Activated CD4-positive, CD25-positive, alpha-beta regulatory T cell (primary cell): Measurements from ENCODE around the gene MT1M.
A peak's percentile ranks its signal among the peaks of the same experiment; 100 is the strongest.
"Not testable (repeated sequence)": the region's sequence is repeated elsewhere in the genome, so short reads cannot be mapped to it uniquely, and the experiment has no call there.

Experiments
- DNase-seq, 4 experiments: peaks; one replicate each; lab custom pipeline; 2025; lab: John Stamatoyannopoulos, UW

MT1M gene

GRCh38 chr16:56608876-56609462 lies 23.5 kb upstream of the MT1M start:
- DNase-seq: no peak

GRCh38 chr16:56609463-56609921 lies 23.0 kb upstream of the MT1M start:
- peak in 3 of 4 experiments; percentile 18 to 54 (median 38) for DNase-seq

GRCh38 chr16:56610017-56610608 lies 22.3 kb upstream of the MT1M start:
- DNase-seq: peak in 3 of 4 experiments; percentile 12 to 32 (median 18)

GRCh38 chr16:56610609-56611111 lies 21.8 kb upstream of the MT1M start:
- no peak for DNase-seq

GRCh38 chr16:56611281-56611833 lies 21.1 kb upstream of the MT1M start:
- DNase-seq: no peak

- no peak for DNase-seq
Observed at GRCh38 chr16:56613706-56614105, 18.8 kb upstream of the MT1M start.

GRCh38 chr16:56614549-56614991 lies 17.9 kb upstream of the MT1M start:
- DNase-seq: no peak

- no peak for DNase-seq
Observed at GRCh38 chr16:56615353-56615752, 17.1 kb upstream of the MT1M start.

- no peak for DNase-seq
Observed at GRCh38 chr16:56616608-56617211, 15.7 kb upstream of the MT1M start.

GRCh38 chr16:56617212-56618085 lies 15.0 kb upstream of the MT1M start:
- peak in 2 of 4 experiments; percentile 11 to 45 for DNase-seq

GRCh38 chr16:56618138-56618537 lies 14.3 kb upstream of the MT1M start:
- DNase-seq: no peak

- no peak for DNase-seq
Observed at GRCh38 chr16:56620339-56620897, 12.0 kb upstream of the MT1M start.

- DNase-seq: not testable (repeated sequence)
Observed at GRCh38 chr16:56621665-56622445, 10.6 kb upstream of the MT1M start.

GRCh38 chr16:56623184-56623583 lies 9.3 kb upstream of the MT1M start:
- not testable (repeated sequence) for DNase-seq

GRCh38 chr16:56623637-56624036 lies 8.8 kb upstream of the MT1M start:
- no peak for DNase-seq

GRCh38 chr16:56625140-56625942 lies 7.1 kb upstream of the MT1M start, which contains the start of gene MT1E:
TSS of gene MT1E (plus strand) at chr16:56625781. CDS start at chr16:56625852, 71 bp downstream.
- DNase-seq: peak in 3 of 4 experiments; percentile 10 to 34 (median 20)

- no peak for DNase-seq
Observed at GRCh38 chr16:56625943-56626654, 6.4 kb upstream of the MT1M start.

- no peak for DNase-seq
Observed at GRCh38 chr16:56626685-56627084, 5.8 kb upstream of the MT1M start.
